IMR-90 (cell line): ENCODE results near the gene MTCL3.

Experiments used
- ATAC-seq: fragments of 200-7000 bp; cut with Tn5 transposase; 2 replicates; pipeline ENCODE4 v1.9.1; 2020; ENCODE audit warnings: low read depth, mild to moderate bottlenecking, moderate library complexity
- BruUV-seq: library from RNA; stranded (reverse); fragments of 400-500 nt; replicated peaks from 2 replicates; lab custom pipeline; 2021; lab: Mats Ljungman, UMichigan
- CTCF ChIA-PET: fragments of 300-600 bp; formaldehyde crosslinking; extraction: SDS; loops from one replicate; lab custom pipeline; 2021; ENCODE audit warnings: antibody characterized with exemption; lab: Yijun Ruan, JAX
- POLR2A ChIA-PET: fragments of 300-600 bp; sonication (Branson Sonifier 250); formaldehyde crosslinking; loops from one replicate; lab custom pipeline; 2022; ENCODE audit warnings: antibody characterized with exemption; ENCODE audit not compliant: unreplicated experiment; lab: Charles Lee
- DNase-seq: peaks from one replicate; pipeline ENCODE4 v3.0.0; 2013
- H2AFZ ChIP-seq: replicated peaks from 2 replicates; pipeline ENCODE3; 2013; ENCODE audit warnings: low read length, mild to moderate bottlenecking; ENCODE audit not compliant: poor library complexity
- H2AK5ac ChIP-seq: 2 replicates; pipeline ENCODE4 v1.6.1; 2013; ENCODE audit warnings: low read depth, low read length, inconsistent platforms
- H2AK9ac ChIP-seq: replicated peaks from 2 replicates; pipeline ENCODE3; 2013; ENCODE audit warnings: mild to moderate bottlenecking, low read depth, low read length, moderate library complexity; ENCODE audit not compliant: poor library complexity
- H2BK120ac ChIP-seq: 2 replicates; pipeline ENCODE4 v1.6.1; 2013; ENCODE audit warnings: low read depth, low read length, inconsistent platforms
- H2BK15ac ChIP-seq: 3 replicates; pipeline ENCODE4 v1.6.1; 2013; ENCODE audit warnings: low read depth, low read length, inconsistent platforms
- H2BK20ac ChIP-seq: 2 replicates; pipeline ENCODE4 v1.6.1; 2013; ENCODE audit warnings: low read depth, mild to moderate bottlenecking, inconsistent platforms, low read length, moderate library complexity
- H2BK5ac ChIP-seq: 2 replicates; pipeline ENCODE4 v1.6.1; 2013; ENCODE audit warnings: mild to moderate bottlenecking, low read depth, low read length, inconsistent platforms; ENCODE audit not compliant: poor library complexity, severe bottlenecking
- H3K14ac ChIP-seq: replicated peaks from 2 replicates; pipeline ENCODE4 v1.6.1; 2013; ENCODE audit warnings: low read depth, low read length, inconsistent platforms
- H3K18ac ChIP-seq: 2 replicates; pipeline ENCODE4 v1.6.1; 2013; ENCODE audit warnings: low read depth, low read length, control low read depth
- H3K23ac ChIP-seq: 2 replicates; pipeline ENCODE4 v1.6.1; 2013; ENCODE audit warnings: low read depth, low read length, inconsistent platforms
- H3K27ac ChIP-seq: 2 replicates; pipeline ENCODE4 v1.5.1; 2013; ENCODE audit warnings: mild to moderate bottlenecking, control low read depth, low read length; ENCODE audit not compliant: insufficient read depth
- H3K27me3 ChIP-seq: 2 replicates; pipeline ENCODE4 v1.6.1; 2013; ENCODE audit warnings: low read length; ENCODE audit not compliant: control insufficient read depth, insufficient read depth
- H3K36me3 ChIP-seq: 2 replicates; pipeline ENCODE4 v1.6.1; 2013; ENCODE audit warnings: low read length, mixed read lengths; ENCODE audit not compliant: control insufficient read depth, insufficient read depth
- H3K4ac ChIP-seq: 2 replicates; pipeline ENCODE4 v1.6.1; 2013; ENCODE audit warnings: low read depth, low read length, inconsistent platforms
- H3K4me1 ChIP-seq: 2 replicates; pipeline ENCODE4 v1.6.1; 2013; ENCODE audit warnings: low read length, mixed read lengths; ENCODE audit not compliant: control insufficient read depth, insufficient read depth
- H3K4me2 ChIP-seq: 2 replicates; pipeline ENCODE4 v1.6.1; 2013; ENCODE audit warnings: low read depth, mild to moderate bottlenecking, control low read depth, low read length, moderate library complexity
- H3K4me3 ChIP-seq: 2 replicates; pipeline ENCODE4 v1.5.1; 2013; ENCODE audit warnings: low read depth, mild to moderate bottlenecking, control low read depth, low read length, moderate library complexity; ENCODE audit not compliant: insufficient read depth
- H3K56ac ChIP-seq: 2 replicates; pipeline ENCODE4 v1.6.1; 2013; ENCODE audit warnings: low read length, inconsistent platforms; ENCODE audit not compliant: insufficient read depth; ENCODE audit errors: extremely low read depth
- H3K79me1 ChIP-seq, 2 experiments: 2 replicates each; pipeline ENCODE4 v1.6.1; 2013; ENCODE audit warnings: low read length in 2 of 2, inconsistent platforms in 1 of 2, low read depth in 1 of 2
- H3K9ac ChIP-seq: 2 replicates; pipeline ENCODE4 v1.6.1; 2013; ENCODE audit warnings: low read depth, low read length, control low read depth
- H3K9me1 ChIP-seq: 2 replicates; pipeline ENCODE4 v1.6.1; 2013; ENCODE audit warnings: low read length, inconsistent platforms; ENCODE audit not compliant: insufficient read depth
- H3K9me3 ChIP-seq: 2 replicates; pipeline ENCODE4 v1.6.1; 2013; ENCODE audit warnings: low read length; ENCODE audit not compliant: control insufficient read depth, insufficient read depth
- H4K20me1 ChIP-seq: 2 replicates; pipeline ENCODE4 v1.6.1; 2013; ENCODE audit warnings: low read length, inconsistent platforms; ENCODE audit not compliant: insufficient read depth
- H4K5ac ChIP-seq: 2 replicates; pipeline ENCODE4 v1.6.1; 2013; ENCODE audit warnings: mild to moderate bottlenecking, low read depth, low read length, control low read depth
- H4K8ac ChIP-seq, 2 experiments: 2 replicates each; pipeline ENCODE4 v1.6.1; 2013; ENCODE audit warnings: low read depth in 2 of 2, low read length in 2 of 2, control low read depth in 1 of 2, inconsistent platforms in 1 of 2
- H4K91ac ChIP-seq: 2 replicates; pipeline ENCODE4 v1.6.1; 2013; ENCODE audit warnings: low read depth, low read length, inconsistent platforms; ENCODE audit not compliant: insufficient read depth
- BHLHE40 ChIP-seq: fragments of 150-350 bp; IDR thresholded peaks from 2 replicates; pipeline ENCODE4 v1.6.1; 2016; ENCODE audit warnings: mild to moderate bottlenecking, low read depth, low read length
- CEBPB ChIP-seq: IDR thresholded peaks from 2 replicates; pipeline ENCODE4 v1.6.1; 2012; ENCODE audit warnings: low read depth, low read length, improper control_type of control experiment
- CHD1 ChIP-seq: IDR thresholded peaks from 2 replicates; pipeline ENCODE4 v1.6.1; 2012; ENCODE audit warnings: low read depth, low read length, improper control_type of control experiment
- FOS ChIP-seq: fragments of 150-350 bp; IDR thresholded peaks from 2 replicates; pipeline ENCODE4 v1.6.1; 2016; ENCODE audit warnings: low read depth, low read length
- MAFK ChIP-seq: IDR thresholded peaks from 2 replicates; pipeline ENCODE4 v1.6.1; 2012; ENCODE audit warnings: low read depth, low read length, improper control_type of control experiment
- MAZ ChIP-seq: IDR thresholded peaks from 2 replicates; pipeline ENCODE4 v1.6.1; 2012; ENCODE audit warnings: low read depth, mild to moderate bottlenecking, low read length, improper control_type of control experiment, moderate library complexity, borderline replicate concordance
- MXI1 ChIP-seq: IDR thresholded peaks from 2 replicates; pipeline ENCODE4 v1.6.1; 2012; ENCODE audit warnings: low read depth, mild to moderate bottlenecking, low read length, moderate library complexity, borderline replicate concordance
- NFE2L2 ChIP-seq: fragments of 150-350 bp; IDR thresholded peaks from 2 replicates; pipeline ENCODE4 v1.6.1; 2016; ENCODE audit warnings: low read depth, mild to moderate bottlenecking, low read length
- POLR2A ChIP-seq: IDR thresholded peaks from 2 replicates; pipeline ENCODE4 v1.6.1; 2012; ENCODE audit warnings: mild to moderate bottlenecking, low read depth, low read length
- RAD21 ChIP-seq: IDR thresholded peaks from 2 replicates; pipeline ENCODE4 v1.6.1; 2012; ENCODE audit warnings: low read length, improper control_type of control experiment
- RCOR1 ChIP-seq: IDR thresholded peaks from 2 replicates; pipeline ENCODE4 v1.6.1; 2012; ENCODE audit warnings: mild to moderate bottlenecking, low read length, improper control_type of control experiment; ENCODE audit not compliant: insufficient replicate concordance
- RFX5 ChIP-seq: IDR thresholded peaks from 2 replicates; pipeline ENCODE4 v1.8.0; 2012; ENCODE audit warnings: low read depth, mild to moderate bottlenecking, low read length, moderate library complexity
- SMC3 ChIP-seq: fragments of 150-350 bp; IDR thresholded peaks from 2 replicates; pipeline ENCODE4 v1.6.1; 2016; ENCODE audit warnings: low read depth, mild to moderate bottlenecking, antibody characterized with exemption, low read length, moderate library complexity
- WGBS, 2 experiments: methylation state at CpG; one replicate each; pipeline versions ENCODE4 v1.1.5 to v1.1.7; 2013; ENCODE audit warnings: missing lambda C conversion rate in 2 of 2; ENCODE audit not compliant: insufficient read length in 1 of 2; ENCODE audit errors: extremely low coverage in 2 of 2; 5-methylcytosine and 5-hydroxymethylcytosine counted together
- dilution Hi-C: fragments of 300-500 bp; cut with HindIII; formaldehyde crosslinking; loops from one replicate; pipeline ENCODE4 v1.14.3; 2018; ENCODE audit warnings: low sequenced_read_pairs; ENCODE audit not compliant: unreplicated experiment
- in situ Hi-C: fragments of 300-500 bp; cut with MboI; formaldehyde crosslinking; loops from 3 replicates; pipeline ENCODE4 v1.14.3; 2019; ENCODE audit warnings: low sequenced_read_pairs, inconsistent platforms, mixed read lengths
- intact Hi-C: fragments of 100-400 bp; cut with micrococcal nuclease; formaldehyde crosslinking; loops from 2 replicates; pipeline ENCODE4 v1.10.0; 2022
- TF ChIP-seq, protein P1 (sequence below): conservative IDR thresholded peaks from 2 replicates; pipeline ENCODE4 v1.5.1; 2012; ENCODE audit warnings: mild to moderate bottlenecking, low read depth, low read length, improper control_type of control experiment
- TF ChIP-seq, protein P2 (sequence below): fragments of 150-350 bp; IDR thresholded peaks from 2 replicates; pipeline ENCODE4 v1.6.1; 2017; ENCODE audit warnings: mild to moderate bottlenecking, antibody characterized with exemption, low read length, low read depth
- TF ChIP-seq, protein P3 (sequence below): fragments of 150-350 bp; IDR thresholded peaks from 2 replicates; pipeline ENCODE4 v1.6.1; 2016; ENCODE audit warnings: low read depth, mild to moderate bottlenecking, low read length, moderate library complexity, borderline replicate concordance

Gene MTCL3

DNA sequence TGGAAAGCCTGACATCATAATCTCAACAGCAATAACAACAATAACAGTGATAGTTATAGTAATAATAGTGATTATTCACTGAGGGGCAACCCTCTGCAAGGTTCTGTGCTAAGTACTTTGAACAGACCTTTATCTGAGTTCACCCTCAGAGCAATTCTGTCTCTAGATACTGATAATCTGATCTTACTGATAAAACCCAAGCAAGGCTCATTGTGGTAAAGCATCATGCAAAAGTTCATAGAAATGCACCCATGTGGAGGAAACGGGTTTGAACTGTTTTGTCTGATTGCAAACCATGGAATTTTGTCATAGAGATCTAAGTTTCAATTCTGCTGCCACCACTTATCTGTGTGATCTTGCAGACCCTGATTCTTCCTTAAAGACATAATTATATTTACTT is 58.7 kb downstream of the MTCL3 start:
- Histone ChIP-seq H2AK9ac (no peak overlapping the region), H3K36me3 (no peaks in the 10 kb centered on the region), H3K27me3 (no peaks in the 10 kb centered on the region), H3K23ac (no peak overlapping the region), H4K91ac (no peak overlapping the region), H2AFZ (no peak overlapping the region), H3K9me3 (no peaks in the 10 kb centered on the region), H3K9me1 (peaks cover 3% of the 10 kb centered on the region; the same call in 1 of the 2 replicates), H3K4me2 (no peak overlapping the region), H4K8ac (no peak overlapping the region), H2BK5ac (no peak overlapping the region), H3K56ac (no peak overlapping the region), H3K18ac (no peak overlapping the region), H2AK5ac (no peak overlapping the region), H3K4ac (no peak overlapping the region), H2BK120ac (no peak overlapping the region), H4K5ac (no peak overlapping the region), H3K79me1 (no peaks in the 10 kb centered on the region), H3K4me1 (peaks cover 6% of the 10 kb centered on the region), H4K20me1 (peaks cover 3% of the 10 kb centered on the region; the same call in 1 of the 2 replicates), H3K14ac (no peak overlapping the region), H3K4me3 (no peak overlapping the region), H2BK20ac (no peak overlapping the region), H2BK15ac (no peak overlapping the region), H3K9ac (no peak overlapping the region), H3K27ac (no peak overlapping the region)
- TF ChIP-seq RAD21: no peak
- TF ChIP-seq, protein P1, sequence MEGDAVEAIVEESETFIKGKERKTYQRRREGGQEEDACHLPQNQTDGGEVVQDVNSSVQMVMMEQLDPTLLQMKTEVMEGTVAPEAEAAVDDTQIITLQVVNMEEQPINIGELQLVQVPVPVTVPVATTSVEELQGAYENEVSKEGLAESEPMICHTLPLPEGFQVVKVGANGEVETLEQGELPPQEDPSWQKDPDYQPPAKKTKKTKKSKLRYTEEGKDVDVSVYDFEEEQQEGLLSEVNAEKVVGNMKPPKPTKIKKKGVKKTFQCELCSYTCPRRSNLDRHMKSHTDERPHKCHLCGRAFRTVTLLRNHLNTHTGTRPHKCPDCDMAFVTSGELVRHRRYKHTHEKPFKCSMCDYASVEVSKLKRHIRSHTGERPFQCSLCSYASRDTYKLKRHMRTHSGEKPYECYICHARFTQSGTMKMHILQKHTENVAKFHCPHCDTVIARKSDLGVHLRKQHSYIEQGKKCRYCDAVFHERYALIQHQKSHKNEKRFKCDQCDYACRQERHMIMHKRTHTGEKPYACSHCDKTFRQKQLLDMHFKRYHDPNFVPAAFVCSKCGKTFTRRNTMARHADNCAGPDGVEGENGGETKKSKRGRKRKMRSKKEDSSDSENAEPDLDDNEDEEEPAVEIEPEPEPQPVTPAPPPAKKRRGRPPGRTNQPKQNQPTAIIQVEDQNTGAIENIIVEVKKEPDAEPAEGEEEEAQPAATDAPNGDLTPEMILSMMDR: no peak
- TF ChIP-seq POLR2A: no peak
- TF ChIP-seq, protein P2, sequence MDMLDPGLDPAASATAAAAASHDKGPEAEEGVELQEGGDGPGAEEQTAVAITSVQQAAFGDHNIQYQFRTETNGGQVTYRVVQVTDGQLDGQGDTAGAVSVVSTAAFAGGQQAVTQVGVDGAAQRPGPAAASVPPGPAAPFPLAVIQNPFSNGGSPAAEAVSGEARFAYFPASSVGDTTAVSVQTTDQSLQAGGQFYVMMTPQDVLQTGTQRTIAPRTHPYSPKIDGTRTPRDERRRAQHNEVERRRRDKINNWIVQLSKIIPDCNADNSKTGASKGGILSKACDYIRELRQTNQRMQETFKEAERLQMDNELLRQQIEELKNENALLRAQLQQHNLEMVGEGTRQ: no peak
- TF ChIP-seq CHD1: no peak
- TF ChIP-seq FOS: no peak
- no peak for TF ChIP-seq MAZ
- TF ChIP-seq RFX5: no peak
- TF ChIP-seq, protein P3, sequence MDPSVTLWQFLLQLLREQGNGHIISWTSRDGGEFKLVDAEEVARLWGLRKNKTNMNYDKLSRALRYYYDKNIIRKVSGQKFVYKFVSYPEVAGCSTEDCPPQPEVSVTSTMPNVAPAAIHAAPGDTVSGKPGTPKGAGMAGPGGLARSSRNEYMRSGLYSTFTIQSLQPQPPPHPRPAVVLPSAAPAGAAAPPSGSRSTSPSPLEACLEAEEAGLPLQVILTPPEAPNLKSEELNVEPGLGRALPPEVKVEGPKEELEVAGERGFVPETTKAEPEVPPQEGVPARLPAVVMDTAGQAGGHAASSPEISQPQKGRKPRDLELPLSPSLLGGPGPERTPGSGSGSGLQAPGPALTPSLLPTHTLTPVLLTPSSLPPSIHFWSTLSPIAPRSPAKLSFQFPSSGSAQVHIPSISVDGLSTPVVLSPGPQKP: no peak
- no peak for TF ChIP-seq MXI1
- TF ChIP-seq NFE2L2: no peak
- no peak for TF ChIP-seq RCOR1
- no peak for TF ChIP-seq SMC3
- TF ChIP-seq CEBPB: no peak
- TF ChIP-seq MAFK: no peak
- no peak for TF ChIP-seq BHLHE40
- ATAC-seq (no peak), DNase-seq (no peak)
- dilution Hi-C loops: no loop called here
- POLR2A ChIA-PET: no interaction called here
- no TSS peak for BruUV-seq
- intact Hi-C loops: no loop called here
- WGBS, 2 experiments: no CpG with 5 or more reads among the region's 1 CpG
- CTCF ChIA-PET: interaction anchor here (2.7 kb wide), 1 partner anchor 56 kb away, joined by 13 read pairs; no protein-coding TSS in a partner anchor
- in situ Hi-C loops: loop anchor here (10.0 kb wide), 1 partner anchor 156 kb away; no protein-coding TSS in a partner anchor
